ENCODE data around the gene TPSB2. TPM values are rescaled to one million over a fixed set of nuclear protein-coding genes. Genes with fewer than 3 reads are reported as not detected.

Gene TPSB2
- total and polyA plus RNA-seq, 9 of the 15 experiments (the other 6 are each of a cell fraction or from before 2014, with no cell fraction given) = 0.18 TPM; not detected in 8

GRCh38 chr16:1262210-1262845 is 32.3 kb upstream of the TPSB2 start (continued):
- TF ChIP-seq SAFB2 (IDR thresholded peaks at IDR 0.05; ENCODE audit: borderline replicate concordance, low read depth, low read length, severe bottlenecking) (no peak), FOXK1 (CRISPR knock-in tag; IDR thresholded peaks at IDR 0.05; ENCODE audit: borderline replicate concordance) (no peak), ZNF740 (CRISPR knock-in tag; IDR thresholded peaks at IDR 0.05) (no peak), ZNF740 (tag; IDR thresholded peaks at IDR 0.05) (no peak), CREB5 (CRISPR knock-in tag; IDR thresholded peaks at IDR 0.05) (no peak)

GRCh38 chr16:1261131-1261892 is 31.3 kb upstream of the TPSB2 start:
- DNase-seq (ENCODE audit: extremely low read depth in 1 of 4, low spot score in 3 of 4) (no peak), FAIRE-seq (no peak), ATAC-seq (no peak)
- ChIA-PET POLR2A (interaction anchor here (0.6 kb wide), 1 partner anchor 682 kb away, joined by 3 read pairs; no protein-coding TSS in a partner anchor), CTCF (ENCODE audit: low intra/inter-chr PET ratio) (no interaction called here)
- intact Hi-C loops (cut with micrococcal nuclease) (no loop called here), in situ Hi-C loops (cut with MboI) (no loop called here)
- H3K4me2 ChIP-seq (ENCODE audit: insufficient read depth, low read length) = no peak overlapping the region
- H3K36me3 ChIP-seq (ENCODE audit: control insufficient read depth, insufficient read depth, low read length) = no peaks in the 10 kb centered on the region
- H3K27ac ChIP-seq (ENCODE audit: extremely low read depth, low read depth, low read length) = no peak overlapping the region
- H3K9ac ChIP-seq (ENCODE audit: insufficient read depth in 1 of 2, low read depth in 2 of 2, low read length in 2 of 2) = no peak overlapping the region
- no peak overlapping the region for H3K4me3 ChIP-seq
- H3K79me2 ChIP-seq (ENCODE audit: control insufficient read depth, insufficient read depth, low read length) = no peaks in the 10 kb centered on the region
- no TSS peak for BruUV-seq (replicated peaks)
- H4K20me1 ChIP-seq (replicated peaks; ENCODE audit: control insufficient read depth, insufficient read depth, low read length) = peaks cover 9% of the 10 kb centered on the region; the same call in 1 of the 2 replicates
- peaks cover 3% of the 10 kb centered on the region for H3K9me1 ChIP-seq (ENCODE audit: control insufficient read depth, insufficient read depth, low read length)
- WGBS (ENCODE audit: insufficient coverage, low coverage, missing lambda C conversion rate) = 8% methylated on average over 26 of the region's 47 CpGs
- peaks cover 7% of the 10 kb centered on the region; the same call in 1 of the 2 replicates for H3K9me3 ChIP-seq (replicated peaks; ENCODE audit: control insufficient read depth, insufficient read depth, low read depth, low read length)
- H3K27me3 ChIP-seq (ENCODE audit: control insufficient read depth in 2 of 2, insufficient read depth in 2 of 2, low read length in 2 of 2) = peaks cover 22 to 64% of the 10 kb centered on the region in 2 experiments; a peak in 4 of 5 replicates
- peaks cover 0 to 52% of the 10 kb centered on the region in 2 experiments; a peak in 2 of 5 replicates for H3K4me1 ChIP-seq (replicated peaks in 1 of 2; ENCODE audit: control insufficient read depth in 2 of 2, insufficient read depth in 2 of 2, low read length in 2 of 2)
- H2AFZ ChIP-seq (ENCODE audit: low read depth, low read length) = no peak overlapping the region
- TF ChIP-seq CEBPG (CRISPR knock-in tag; IDR thresholded peaks at IDR 0.05) (0 out of 2 replicates have a peak, but pooled peaks have one; percentile 20), CEBPG (tag; conservative IDR thresholded peaks at IDR 0.05 in 1 of 2, IDR thresholded peaks at IDR 0.05 in 1 of 2) (no peak), ZFPM2 (CRISPR knock-in tag; IDR thresholded peaks at IDR 0.05) (no peak)

Measured in K562 (cell line).